GM12878 (cell line): ENCODE data around the gene GNAT3.

ENCODE experiments used
- CBFB ChIP-seq: IDR thresholded peaks from 2 replicates; pipeline ENCODE4 v1.6.1; 2016; ENCODE audit warnings: antibody characterized with exemption, low read depth
- CEBPZ ChIP-seq: fragments of 150-350 bp; IDR thresholded peaks from 2 replicates; pipeline ENCODE4 v1.6.1; 2016; ENCODE audit warnings: low read depth, low read length
- EP300 ChIP-seq, 2 experiments: fragments of 150-350 bp in 1 of 2; IDR thresholded peaks; 2 replicates each; pipeline ENCODE4 v1.6.1; 2011 to 2012; ENCODE audit warnings: low read depth in 2 of 2, low read length in 2 of 2, borderline replicate concordance in 1 of 2, improper control_type of control experiment in 1 of 2, inconsistent platforms in 1 of 2; ENCODE audit not compliant: control insufficient read depth in 1 of 2
- JUNB ChIP-seq: IDR thresholded peaks from 2 replicates; pipeline ENCODE4 v1.6.1; 2016; ENCODE audit warnings: antibody characterized with exemption, mild to moderate bottlenecking
- MYC ChIP-seq: IDR thresholded peaks from 2 replicates; pipeline ENCODE4 v1.6.1; 2011; ENCODE audit warnings: mild to moderate bottlenecking, low read length, moderate library complexity, inconsistent platforms; ENCODE audit not compliant: insufficient read depth, insufficient replicate concordance, insufficient read length, severe bottlenecking
- POLR2A ChIP-seq: IDR thresholded peaks from 2 replicates; pipeline ENCODE4 v1.6.1; 2011; ENCODE audit warnings: low read depth, mild to moderate bottlenecking, low read length
- RAD21 ChIP-seq: IDR thresholded peaks from 2 replicates; pipeline ENCODE4 v1.6.1; 2011; ENCODE audit warnings: mild to moderate bottlenecking, low read depth, low read length, moderate library complexity; ENCODE audit not compliant: insufficient read depth
- REST ChIP-seq: IDR thresholded peaks from 2 replicates; pipeline ENCODE4 v1.6.1; 2012; ENCODE audit warnings: mild to moderate bottlenecking, low read depth, low read length
- SIN3A ChIP-seq: IDR thresholded peaks from 2 replicates; pipeline ENCODE4 v1.6.1; 2012; ENCODE audit warnings: low read depth, low read length, improper control_type of control experiment
- SMARCA5 ChIP-seq: fragments of 450-650 bp; IDR thresholded peaks from 2 replicates; pipeline ENCODE4 v1.6.1; 2017; ENCODE audit warnings: mild to moderate bottlenecking
- SP1 ChIP-seq: IDR thresholded peaks from one replicate; pipeline ENCODE4 v1.6.1; 2011; ENCODE audit warnings: low read depth, low read length
- TAF1 ChIP-seq: IDR thresholded peaks from 2 replicates; pipeline ENCODE4 v1.6.1; 2011; ENCODE audit warnings: mild to moderate bottlenecking, low read depth, low read length, borderline replicate concordance
- TF ChIP-seq, protein P1 (sequence below): fragments of 450-650 bp; IDR thresholded peaks from 2 replicates; pipeline ENCODE4 v1.6.1; 2016; ENCODE audit warnings: mild to moderate bottlenecking
- TF ChIP-seq, protein P2 (sequence below), 3 experiments: IDR thresholded peaks in 2 of 3; conservative IDR thresholded peaks in 1 of 3; 2 replicates each; pipeline ENCODE4 v1.5.1; 2011; ENCODE audit warnings: low read depth in 3 of 3, low read length in 3 of 3, mild to moderate bottlenecking in 3 of 3, control low read depth in 2 of 3, moderate library complexity in 2 of 3, inconsistent platforms in 1 of 3, mixed read lengths in 1 of 3; ENCODE audit not compliant: control insufficient read depth in 2 of 3, insufficient read depth in 1 of 3; ENCODE audit errors: extremely low read depth in 1 of 3

DNA sequence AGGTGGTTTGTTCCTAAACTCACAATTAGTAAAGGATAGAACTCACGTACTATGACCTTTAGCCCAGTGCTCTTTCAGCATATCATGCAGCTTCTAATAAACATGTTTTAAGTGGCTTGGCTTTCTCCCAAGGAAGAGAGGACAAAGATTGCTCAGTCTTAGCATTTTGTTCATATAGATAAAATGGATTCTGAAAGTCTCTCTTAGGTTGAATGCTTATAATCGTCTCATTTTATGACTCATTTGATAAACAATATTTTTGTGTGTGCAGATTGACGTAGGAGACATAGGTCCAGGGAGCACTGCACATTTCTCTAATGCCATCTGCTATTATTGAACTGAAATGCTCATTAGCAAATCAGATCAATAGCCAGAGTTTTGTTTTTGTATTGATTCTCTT is 44.8 kb downstream of the GNAT3 start:
- TF ChIP-seq CBFB (no peak), MYC (no peak), EP300 (IDR thresholded peaks at IDR 0.05; ENCODE audit: borderline replicate concordance in 1 of 2, control insufficient read depth in 1 of 2, low read depth in 2 of 2, low read length in 2 of 2) (no peak), CEBPZ (no peak), POLR2A (no peak), TAF1 (no peak), SIN3A (no peak), SMARCA5 (no peak), JUNB (no peak), SP1 (no peak), RAD21 (no peak), REST (no peak)
- TF ChIP-seq, protein P1, sequence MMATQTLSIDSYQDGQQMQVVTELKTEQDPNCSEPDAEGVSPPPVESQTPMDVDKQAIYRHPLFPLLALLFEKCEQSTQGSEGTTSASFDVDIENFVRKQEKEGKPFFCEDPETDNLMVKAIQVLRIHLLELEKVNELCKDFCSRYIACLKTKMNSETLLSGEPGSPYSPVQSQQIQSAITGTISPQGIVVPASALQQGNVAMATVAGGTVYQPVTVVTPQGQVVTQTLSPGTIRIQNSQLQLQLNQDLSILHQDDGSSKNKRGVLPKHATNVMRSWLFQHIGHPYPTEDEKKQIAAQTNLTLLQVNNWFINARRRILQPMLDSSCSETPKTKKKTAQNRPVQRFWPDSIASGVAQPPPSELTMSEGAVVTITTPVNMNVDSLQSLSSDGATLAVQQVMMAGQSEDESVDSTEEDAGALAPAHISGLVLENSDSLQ: no peak
- TF ChIP-seq, protein P2, sequence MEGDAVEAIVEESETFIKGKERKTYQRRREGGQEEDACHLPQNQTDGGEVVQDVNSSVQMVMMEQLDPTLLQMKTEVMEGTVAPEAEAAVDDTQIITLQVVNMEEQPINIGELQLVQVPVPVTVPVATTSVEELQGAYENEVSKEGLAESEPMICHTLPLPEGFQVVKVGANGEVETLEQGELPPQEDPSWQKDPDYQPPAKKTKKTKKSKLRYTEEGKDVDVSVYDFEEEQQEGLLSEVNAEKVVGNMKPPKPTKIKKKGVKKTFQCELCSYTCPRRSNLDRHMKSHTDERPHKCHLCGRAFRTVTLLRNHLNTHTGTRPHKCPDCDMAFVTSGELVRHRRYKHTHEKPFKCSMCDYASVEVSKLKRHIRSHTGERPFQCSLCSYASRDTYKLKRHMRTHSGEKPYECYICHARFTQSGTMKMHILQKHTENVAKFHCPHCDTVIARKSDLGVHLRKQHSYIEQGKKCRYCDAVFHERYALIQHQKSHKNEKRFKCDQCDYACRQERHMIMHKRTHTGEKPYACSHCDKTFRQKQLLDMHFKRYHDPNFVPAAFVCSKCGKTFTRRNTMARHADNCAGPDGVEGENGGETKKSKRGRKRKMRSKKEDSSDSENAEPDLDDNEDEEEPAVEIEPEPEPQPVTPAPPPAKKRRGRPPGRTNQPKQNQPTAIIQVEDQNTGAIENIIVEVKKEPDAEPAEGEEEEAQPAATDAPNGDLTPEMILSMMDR (IDR thresholded peaks at IDR 0.05 in 2 of 3, conservative IDR thresholded peaks at IDR 0.05 in 1 of 3; ENCODE audit: control insufficient read depth in 2 of 3, extremely low read depth in 1 of 3, insufficient read depth in 1 of 3, low read depth in 3 of 3, low read length in 3 of 3): no peak
